ENCODE measurements around the gene MMP17.
"Not testable (repeated sequence)": the region's sequence is repeated elsewhere in the genome, so short reads cannot be mapped to it uniquely, and the experiment has no call there.

The MMP17 gene

DNA sequence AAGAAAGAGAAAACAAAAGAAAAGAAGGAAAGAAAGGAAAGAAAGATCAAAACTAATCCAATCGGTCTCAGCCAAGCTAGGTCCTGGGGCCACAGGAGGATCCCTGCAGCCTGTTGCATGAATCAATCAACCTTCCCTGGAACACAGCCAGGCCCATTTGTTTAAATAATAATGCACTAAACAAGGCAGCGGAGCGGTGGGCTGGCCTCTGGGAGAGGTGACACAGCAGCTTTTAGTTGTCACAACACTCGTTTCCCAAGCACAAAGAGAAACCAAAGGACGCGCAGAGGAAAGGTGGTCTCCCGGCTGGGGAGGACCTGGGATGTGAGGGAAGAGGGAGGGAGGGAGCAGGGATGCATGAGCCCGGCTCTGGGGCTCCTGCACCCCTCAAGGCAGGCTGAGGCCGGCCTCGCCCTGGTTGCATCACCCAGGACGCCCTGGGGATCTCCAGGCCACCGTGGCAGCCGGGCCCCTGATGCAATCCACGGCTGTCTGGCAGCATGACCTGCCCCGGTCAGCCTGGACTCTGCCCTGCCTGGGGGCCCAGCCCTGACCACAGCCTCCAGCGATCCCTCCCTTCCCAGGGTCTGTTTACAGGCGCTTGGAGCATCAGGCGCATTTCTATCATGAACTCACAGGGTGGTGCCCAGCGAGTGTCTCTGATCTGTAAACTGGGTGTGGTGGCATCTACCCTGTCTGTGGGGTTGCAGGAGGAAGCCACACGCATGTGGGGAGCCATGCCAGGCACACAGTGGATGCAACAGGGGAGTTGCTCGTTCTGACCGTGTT lies 32.5 kb downstream of the MMP17 start:
- no peak overlapping the region for H3K4me3 ChIP-seq (ENCODE audit: low read length)

DNA sequence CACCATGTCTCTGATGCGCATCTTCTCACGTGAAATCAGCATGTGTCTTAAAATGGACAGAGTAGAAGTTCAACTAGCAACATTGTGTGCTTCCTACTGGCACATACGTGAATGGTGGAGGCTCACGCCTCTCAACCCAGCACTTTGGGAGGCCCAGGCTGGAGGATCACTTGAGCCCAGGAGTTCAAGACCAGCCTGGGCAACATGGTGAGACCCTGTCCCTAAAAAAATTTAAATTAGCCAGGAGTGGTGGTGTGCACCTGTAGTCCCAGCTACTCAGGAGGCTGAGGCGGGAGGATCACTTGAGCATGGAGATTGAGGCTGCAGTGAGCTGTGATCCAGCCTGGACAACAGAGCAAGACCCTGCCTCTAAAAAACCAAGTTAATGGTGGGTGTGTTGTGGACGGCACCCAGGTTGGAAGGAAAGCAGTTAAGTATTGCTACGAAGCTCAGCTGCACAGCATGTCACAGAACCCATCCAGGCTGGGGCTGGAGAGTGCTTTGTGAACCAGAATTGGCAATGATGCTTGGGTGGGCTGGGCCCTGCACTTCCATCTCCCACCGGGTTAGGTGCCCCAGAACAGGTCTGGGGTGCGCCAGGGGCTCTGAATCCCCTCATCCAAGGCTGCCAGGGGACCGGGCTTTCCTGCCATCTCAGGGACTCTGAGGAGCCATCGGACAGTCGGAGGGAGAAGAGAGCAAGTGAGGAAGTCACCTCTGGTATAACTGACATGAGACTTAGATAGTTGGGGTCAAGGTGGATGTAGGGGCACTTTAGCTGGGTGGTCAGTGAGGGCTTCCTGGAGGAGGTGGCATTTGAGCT lies 33.3 kb downstream of the MMP17 start:
- DNase-seq (ENCODE audit: low read depth, low spot score), result no peak
- no peak overlapping the region for H3K4me3 ChIP-seq (ENCODE audit: low read length)

More for the DNA sequence above, 32.5 kb downstream of the MMP17 start:
- no peak for DNase-seq (ENCODE audit: low read depth, low spot score)

- no peak overlapping the region for H3K4me3 ChIP-seq (ENCODE audit: low read length)
- DNase-seq (ENCODE audit: low read depth, low spot score), result no peak
Observed at GRCh38 chr12:131862084-131862441, 33.9 kb downstream of the MMP17 start.

DNA sequence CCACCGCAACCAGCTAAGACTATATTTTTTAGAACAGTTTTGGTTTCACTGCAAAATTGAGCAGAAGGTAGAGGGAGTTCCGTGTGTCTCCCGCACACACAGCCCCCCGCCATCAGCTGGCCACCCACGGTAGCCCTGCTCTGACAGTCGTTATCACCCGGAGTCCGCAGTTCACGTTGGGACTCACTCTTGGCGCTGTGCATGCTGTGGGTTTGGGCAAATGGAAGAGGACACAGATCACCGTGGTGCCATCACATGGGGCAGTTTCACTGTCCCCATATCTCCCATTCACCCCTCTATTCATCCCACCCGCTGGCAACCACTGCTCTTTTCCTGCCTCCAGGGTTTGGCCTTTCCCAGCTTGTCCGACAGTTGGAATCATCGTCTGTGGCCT lies 34.4 kb downstream of the MMP17 start:
- H3K4me3 ChIP-seq (ENCODE audit: low read length), result no peak overlapping the region
- DNase-seq (ENCODE audit: low read depth, low spot score), result no peak

DNA sequence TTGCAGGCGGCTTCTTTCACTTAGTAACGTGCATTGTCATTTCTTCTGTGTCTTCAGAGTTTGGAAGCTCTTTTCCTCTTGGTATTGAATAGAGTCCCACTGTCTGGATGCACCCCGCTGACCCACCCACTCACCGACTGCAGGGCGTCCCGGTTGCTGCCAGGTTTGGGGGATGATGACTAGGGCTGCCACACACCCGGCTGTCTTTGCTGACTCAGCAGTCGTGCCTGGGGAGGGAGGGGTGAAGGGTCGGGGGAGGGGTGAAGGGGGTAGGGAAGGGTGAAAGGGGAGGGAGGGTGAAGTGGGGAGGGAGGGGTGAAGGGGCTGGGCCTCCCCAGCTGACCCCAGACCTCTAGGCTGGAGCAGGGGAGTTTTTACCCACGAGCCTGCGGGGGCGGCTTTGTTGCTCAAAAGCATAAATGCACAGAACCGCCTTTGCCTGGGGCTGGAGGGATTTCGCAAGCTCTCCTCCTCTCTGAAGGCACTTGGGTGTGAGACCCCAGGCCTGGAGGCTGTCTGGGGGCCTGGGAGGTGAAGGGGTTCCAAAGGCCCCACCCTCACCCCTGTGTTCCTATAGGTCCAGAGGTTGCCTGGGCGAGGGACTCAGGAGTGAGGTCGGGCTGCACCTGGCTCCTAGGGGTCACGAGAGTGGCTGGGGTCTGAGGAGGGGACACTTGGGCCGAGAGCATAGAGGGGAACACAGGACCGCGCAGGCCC lies 35.0 kb downstream of the MMP17 start:
- no peak for DNase-seq (ENCODE audit: low read depth, low spot score)
- H3K4me3 ChIP-seq (ENCODE audit: low read length), result no peak overlapping the region

DNA sequence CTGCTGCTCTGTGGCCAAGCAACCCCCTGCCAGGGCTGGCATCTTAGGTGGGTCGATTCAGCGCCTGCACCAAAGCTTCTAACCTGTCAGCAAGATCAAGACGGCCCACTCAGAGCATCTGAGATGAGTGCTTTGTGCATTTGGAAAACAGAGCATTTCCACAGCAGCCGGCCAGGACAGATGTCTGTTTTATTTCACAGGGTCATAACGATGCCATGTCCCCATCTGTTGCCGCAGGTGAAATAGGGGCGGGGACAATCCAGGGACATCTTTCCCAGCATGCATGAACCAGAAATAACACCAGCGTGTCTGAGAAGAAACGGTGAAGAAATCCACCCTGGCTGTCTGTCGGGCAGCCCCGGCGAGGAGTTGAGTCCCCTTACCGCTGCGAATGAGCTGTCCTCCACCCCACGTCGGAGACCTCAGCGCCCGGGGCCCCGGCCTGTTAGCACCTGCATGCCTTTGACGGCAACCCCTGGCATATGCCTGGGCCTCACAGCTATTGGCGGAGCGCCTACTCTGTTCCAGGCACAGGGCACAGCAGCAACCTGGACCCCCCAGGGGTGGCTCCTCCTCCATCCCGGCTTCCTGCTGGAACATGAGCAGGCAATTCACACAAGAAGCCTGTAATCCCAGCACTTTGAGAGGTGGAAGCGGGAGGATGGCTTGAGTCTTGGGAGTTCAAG lies 35.7 kb downstream of the MMP17 start:
- no peak for DNase-seq (ENCODE audit: low read depth, low spot score)
- no peak overlapping the region for H3K4me3 ChIP-seq (ENCODE audit: low read length)

GRCh38 chr12:131864469-131864868 lies 36.3 kb downstream of the MMP17 start:
- H3K4me3 ChIP-seq (ENCODE audit: low read length), result no peak overlapping the region
- no peak for DNase-seq (ENCODE audit: low read depth, low spot score)

- H3K4me3 ChIP-seq (ENCODE audit: low read length), result no peak overlapping the region
- no peak for DNase-seq (ENCODE audit: low read depth, low spot score)
Observed at GRCh38 chr12:131865180-131865875, 37.1 kb downstream of the MMP17 start.

- DNase-seq (ENCODE audit: low read depth, low spot score), result no peak
Observed at GRCh38 chr12:131867471-131867870, 39.3 kb downstream of the MMP17 start.

GRCh38 chr12:131867891-131868675 lies 39.9 kb downstream of the MMP17 start:
- no peak for DNase-seq (ENCODE audit: low read depth, low spot score)
- no peak overlapping the region for H3K4me3 ChIP-seq (ENCODE audit: low read length)

More at GRCh38 chr12:131867471-131867870, 39.3 kb downstream of the MMP17 start:
- H3K4me3 ChIP-seq (ENCODE audit: low read length), result no peak overlapping the region

GRCh38 chr12:131869871-131870418 lies 41.8 kb downstream of the MMP17 start:
- no peak for DNase-seq (ENCODE audit: low read depth, low spot score)
- H3K4me3 ChIP-seq (ENCODE audit: low read length), result no peak overlapping the region

DNA sequence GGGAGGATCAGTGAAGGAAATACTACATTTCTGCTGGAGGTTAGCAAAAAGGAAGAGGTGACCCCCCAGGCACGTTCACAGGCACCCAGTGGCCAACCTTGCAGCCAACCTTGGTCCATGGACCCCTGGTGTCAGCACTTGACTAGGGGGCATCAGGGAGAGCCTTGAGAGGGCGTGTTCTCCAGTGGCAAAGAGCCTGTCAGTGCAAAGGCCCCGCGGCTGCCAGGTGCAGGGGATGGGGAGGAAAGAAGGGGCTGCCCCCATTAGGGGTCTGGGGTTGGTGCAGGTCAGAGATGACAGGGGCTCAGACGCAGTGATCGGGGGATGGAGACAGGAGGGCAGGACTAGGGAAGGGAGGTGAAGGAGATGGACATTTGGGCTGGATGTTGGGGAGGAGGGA lies 43.5 kb downstream of the MMP17 start:
- no peak overlapping the region for H3K4me3 ChIP-seq (ENCODE audit: low read length)
- DNase-seq (ENCODE audit: low read depth, low spot score), result no peak

DNA sequence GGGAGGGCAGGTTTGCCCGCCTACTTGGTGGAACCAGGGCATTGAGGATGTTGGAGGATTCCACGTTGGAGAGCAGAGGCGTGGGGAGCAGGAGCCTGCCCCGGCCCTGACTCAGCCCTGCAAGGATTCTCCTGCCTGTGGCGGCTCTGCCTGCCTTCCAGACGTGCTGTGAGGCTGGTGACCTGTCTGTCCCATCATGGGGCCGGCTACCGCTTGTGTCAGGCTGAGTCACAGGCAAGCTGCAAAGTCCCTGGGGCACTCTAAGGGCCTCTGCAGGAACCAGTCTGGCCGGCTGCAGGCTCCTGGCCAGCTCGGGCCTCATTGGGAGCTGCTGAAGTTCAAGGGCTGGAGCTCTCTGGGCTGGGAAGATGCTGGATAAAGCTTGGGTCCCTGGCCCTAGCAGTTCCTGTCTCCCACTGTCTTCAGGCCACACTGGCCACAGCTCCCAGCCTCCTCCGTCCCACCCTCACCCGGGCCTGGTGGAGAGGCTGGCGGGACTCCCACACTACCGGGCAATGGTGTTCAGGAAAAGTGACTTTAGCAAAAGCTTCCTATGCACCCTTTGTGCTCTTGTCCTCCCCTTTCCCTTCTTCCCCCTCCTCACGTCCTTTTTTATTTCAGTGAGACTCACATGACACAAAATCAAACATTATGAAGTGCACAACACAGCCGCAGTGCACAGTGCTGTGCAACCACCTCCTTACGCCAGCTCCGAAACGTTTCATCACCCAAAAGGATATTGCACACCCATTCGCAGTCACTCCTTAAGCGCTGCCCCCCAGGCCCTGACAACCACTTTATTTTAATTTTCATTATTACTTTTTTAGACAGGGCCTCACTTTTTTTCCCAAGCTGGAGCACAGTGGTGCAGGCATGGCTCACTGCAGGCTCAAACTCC lies 44.2 kb downstream of the MMP17 start:
- no peak overlapping the region for H3K4me3 ChIP-seq (ENCODE audit: low read length)
- no peak for DNase-seq (ENCODE audit: low read depth, low spot score)

DNA sequence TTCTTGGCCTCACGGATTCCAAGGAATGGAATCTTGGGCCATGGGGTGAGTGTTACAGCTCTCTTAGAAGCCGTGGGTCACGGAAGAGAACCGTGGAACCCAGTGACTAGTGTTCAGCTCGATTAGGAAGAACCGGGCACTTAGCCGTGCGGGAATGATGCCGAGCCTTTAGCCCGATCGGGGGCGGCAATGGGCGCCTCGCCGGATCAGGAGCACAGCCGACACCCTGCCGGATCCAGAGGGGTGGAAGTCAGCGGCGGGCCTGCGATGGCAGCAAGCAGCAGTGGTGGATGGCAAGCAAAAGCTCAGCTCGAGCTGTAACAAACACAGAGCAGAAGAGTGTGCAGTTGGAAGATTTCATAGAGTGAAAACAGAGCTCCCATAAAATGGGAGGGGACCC lies 45.1 kb downstream of the MMP17 start:
- DNase-seq (ENCODE audit: low read depth, low spot score), result no peak

DNA sequence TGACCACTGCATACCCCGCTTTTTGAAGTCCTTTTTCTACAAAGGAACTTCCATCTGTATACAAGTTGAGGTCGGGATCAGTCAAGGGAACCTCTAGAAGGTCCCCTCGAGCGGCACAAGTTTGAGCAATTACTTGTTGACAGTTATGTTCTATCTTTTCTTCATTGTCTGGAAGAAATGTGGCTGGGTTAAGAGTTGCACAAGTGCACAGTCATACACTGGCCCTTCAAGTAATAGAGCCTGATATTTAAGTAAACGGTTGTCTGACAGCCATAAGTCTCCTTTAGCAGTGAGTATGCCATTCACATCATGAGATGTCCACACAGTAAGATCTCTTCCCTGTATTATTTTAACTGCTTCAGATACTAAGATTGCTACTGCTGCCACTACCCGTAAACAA lies 46.8 kb downstream of the MMP17 start:
- not testable (repeated sequence) for DNase-seq (ENCODE audit: low read depth, low spot score); H3K4me3 ChIP-seq (ENCODE audit: low read length)

More for the DNA sequence above, 45.1 kb downstream of the MMP17 start:
- H3K4me3 ChIP-seq (ENCODE audit: low read length), result no peak overlapping the region

DNA sequence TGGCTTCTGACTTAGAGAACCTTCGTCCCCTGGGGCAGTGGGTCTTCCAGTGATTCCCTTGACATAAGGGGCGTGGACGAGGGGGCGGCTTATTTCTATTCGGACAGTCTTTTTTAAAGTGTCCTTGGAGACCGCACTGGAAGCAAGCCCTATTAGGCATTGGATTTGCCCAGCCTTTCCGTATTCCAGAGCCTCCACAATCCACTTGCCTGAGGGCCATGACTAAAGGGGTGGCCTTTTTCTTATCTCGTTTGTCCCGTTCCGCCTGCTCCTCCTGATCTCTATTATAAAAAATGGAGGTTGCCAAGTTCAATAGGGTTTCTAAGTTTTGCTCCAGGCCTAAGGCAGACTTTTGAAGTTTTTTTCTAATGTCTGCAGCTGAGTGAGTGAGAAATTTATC lies 49.0 kb downstream of the MMP17 start:
- DNase-seq (ENCODE audit: low read depth, low spot score); H3K4me3 ChIP-seq (ENCODE audit: low read length): not testable (repeated sequence)

DNA sequence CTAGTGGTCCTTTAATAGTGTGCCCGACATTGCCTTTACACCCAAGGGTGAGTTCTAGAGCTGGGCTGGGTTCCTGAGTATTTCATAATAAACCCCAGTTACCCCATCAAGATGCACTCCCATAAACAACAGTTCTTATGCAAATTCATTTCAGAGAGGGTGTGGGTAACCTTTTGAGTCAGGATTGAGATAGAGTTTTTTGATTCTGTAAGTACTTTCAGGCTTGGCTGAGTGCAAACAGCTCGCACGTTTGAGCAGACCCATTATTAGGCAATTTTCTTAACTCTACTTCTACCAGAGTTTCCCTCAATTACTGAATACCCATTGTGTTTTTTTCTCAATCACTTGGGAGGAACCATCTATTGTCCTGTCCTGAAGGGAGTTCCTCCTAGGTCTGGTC lies 50.2 kb downstream of the MMP17 start:
- not testable (repeated sequence) for H3K4me3 ChIP-seq (ENCODE audit: low read length); DNase-seq (ENCODE audit: low read depth, low spot score)
